Upper lobe of right lung (tissue), 1 donor: Measurements from ENCODE around the gene LAX1. TPM values are rescaled to one million over a fixed set of nuclear protein-coding genes. Genes with fewer than 3 reads are reported as not detected.

Experiments
- ATAC-seq: fragments of 200-7000 bp; cut with Tn5 transposase; one replicate; pipeline ENCODE4 v1.9.1; 2020; ENCODE audit warnings: mild to moderate bottlenecking, moderate library complexity
- DNase-seq: peaks from one replicate; pipeline ENCODE4 v3.0.0-alpha.2; 2020
- H3K27ac ChIP-seq: fragments of 200-600 bp; one replicate; pipeline ENCODE4 v1.8.0; 2022
- H3K27me3 ChIP-seq: fragments of 200-600 bp; one replicate; pipeline ENCODE4 v1.8.0; 2022; ENCODE audit warnings: mild to moderate bottlenecking
- H3K36me3 ChIP-seq: fragments of 200-600 bp; one replicate; pipeline ENCODE4 v1.8.0; 2022
- H3K4me1 ChIP-seq: fragments of 200-600 bp; one replicate; pipeline ENCODE4 v1.8.0; 2022
- H3K4me3 ChIP-seq: fragments of 200-600 bp; one replicate; pipeline ENCODE4 v1.8.0; 2022; ENCODE audit warnings: mild to moderate bottlenecking
- H3K9me3 ChIP-seq: fragments of 200-600 bp; one replicate; pipeline ENCODE4 v1.8.0; 2022
- intact Hi-C: fragments of 100-400 bp; cut with DNase I; formaldehyde crosslinking; loops from one replicate; pipeline ENCODE4 v1.11.0; 2022
- total RNA-seq: library from RNA; stranded (reverse); fragmentation: NEBNext Ultra II Directional; extraction: Animal tissue kit (Norgen Biotek cat#: 25700); gene quantifications from one replicate; pipeline ENCODE4 v1.2.1, GENCODE V29; 2021
- TF ChIP-seq, protein P1 (sequence below): fragments of 200-600 bp; IDR thresholded peaks from one replicate; pipeline ENCODE4 v1.8.0; 2022; ENCODE audit warnings: antibody characterized with exemption
- donor health status: DM: no; HTN: yes; CAD: no; lungs with severe emphysema.

LAX1 gene
- total RNA-seq, 1 donor from 2014 or later, result 3.0 TPM

DNA sequence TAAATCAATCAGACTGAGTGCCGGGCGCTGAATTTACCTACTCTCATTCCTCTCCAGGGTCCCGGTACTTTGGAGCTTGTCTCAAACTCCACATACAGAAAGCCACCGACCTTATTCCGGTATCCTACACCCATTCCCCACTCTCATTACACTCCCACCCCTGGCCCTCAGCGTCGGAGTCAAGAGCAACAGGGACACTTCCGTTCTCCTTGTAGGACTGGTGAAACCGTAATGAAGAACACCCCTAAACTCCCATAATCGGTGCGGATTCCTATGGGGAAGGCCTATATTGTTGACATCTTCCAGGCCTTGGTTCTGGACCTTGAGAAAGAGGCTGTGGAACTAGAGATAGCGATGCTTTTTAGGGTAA lies 31.2 kb downstream of the LAX1 start:
- Histone ChIP-seq H3K27ac (peak overlapping the region; percentile 93), H3K27me3 (no peaks in the 10 kb centered on the region), H3K4me1 (peaks cover 48% of the 10 kb centered on the region), H3K36me3 (no peaks in the 10 kb centered on the region), H3K4me3 (peak overlapping the region; percentile 87), H3K9me3 (no peaks in the 10 kb centered on the region)
- DNase-seq (peak; percentile 66), ATAC-seq (peak; percentile 39)
- TF ChIP-seq, protein P1, sequence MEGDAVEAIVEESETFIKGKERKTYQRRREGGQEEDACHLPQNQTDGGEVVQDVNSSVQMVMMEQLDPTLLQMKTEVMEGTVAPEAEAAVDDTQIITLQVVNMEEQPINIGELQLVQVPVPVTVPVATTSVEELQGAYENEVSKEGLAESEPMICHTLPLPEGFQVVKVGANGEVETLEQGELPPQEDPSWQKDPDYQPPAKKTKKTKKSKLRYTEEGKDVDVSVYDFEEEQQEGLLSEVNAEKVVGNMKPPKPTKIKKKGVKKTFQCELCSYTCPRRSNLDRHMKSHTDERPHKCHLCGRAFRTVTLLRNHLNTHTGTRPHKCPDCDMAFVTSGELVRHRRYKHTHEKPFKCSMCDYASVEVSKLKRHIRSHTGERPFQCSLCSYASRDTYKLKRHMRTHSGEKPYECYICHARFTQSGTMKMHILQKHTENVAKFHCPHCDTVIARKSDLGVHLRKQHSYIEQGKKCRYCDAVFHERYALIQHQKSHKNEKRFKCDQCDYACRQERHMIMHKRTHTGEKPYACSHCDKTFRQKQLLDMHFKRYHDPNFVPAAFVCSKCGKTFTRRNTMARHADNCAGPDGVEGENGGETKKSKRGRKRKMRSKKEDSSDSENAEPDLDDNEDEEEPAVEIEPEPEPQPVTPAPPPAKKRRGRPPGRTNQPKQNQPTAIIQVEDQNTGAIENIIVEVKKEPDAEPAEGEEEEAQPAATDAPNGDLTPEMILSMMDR, result no peak
- intact Hi-C loops, result no loop called here

DNA sequence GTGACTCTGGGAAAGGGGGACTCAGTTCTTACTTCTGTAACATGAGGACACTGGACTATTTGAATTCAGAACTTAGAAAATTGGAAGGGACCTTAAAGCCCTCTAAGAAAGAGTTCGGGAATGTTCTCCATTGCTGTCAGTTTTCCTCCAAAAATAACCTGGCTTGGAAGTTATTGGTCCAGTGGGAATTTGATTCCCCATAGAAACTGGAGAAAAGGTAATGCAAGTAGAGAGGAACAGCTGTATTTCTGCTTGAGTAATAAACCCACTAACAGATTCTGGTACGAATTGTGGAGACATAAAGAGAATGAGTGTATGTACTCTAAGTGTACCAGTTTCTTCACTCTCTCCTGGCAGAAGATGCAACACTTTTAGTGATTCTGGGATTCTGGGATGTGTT lies 32.2 kb downstream of the LAX1 start:
- Histone ChIP-seq H3K27ac (no peak overlapping the region), H3K4me3 (peak overlapping the region; percentile 87)

DNA sequence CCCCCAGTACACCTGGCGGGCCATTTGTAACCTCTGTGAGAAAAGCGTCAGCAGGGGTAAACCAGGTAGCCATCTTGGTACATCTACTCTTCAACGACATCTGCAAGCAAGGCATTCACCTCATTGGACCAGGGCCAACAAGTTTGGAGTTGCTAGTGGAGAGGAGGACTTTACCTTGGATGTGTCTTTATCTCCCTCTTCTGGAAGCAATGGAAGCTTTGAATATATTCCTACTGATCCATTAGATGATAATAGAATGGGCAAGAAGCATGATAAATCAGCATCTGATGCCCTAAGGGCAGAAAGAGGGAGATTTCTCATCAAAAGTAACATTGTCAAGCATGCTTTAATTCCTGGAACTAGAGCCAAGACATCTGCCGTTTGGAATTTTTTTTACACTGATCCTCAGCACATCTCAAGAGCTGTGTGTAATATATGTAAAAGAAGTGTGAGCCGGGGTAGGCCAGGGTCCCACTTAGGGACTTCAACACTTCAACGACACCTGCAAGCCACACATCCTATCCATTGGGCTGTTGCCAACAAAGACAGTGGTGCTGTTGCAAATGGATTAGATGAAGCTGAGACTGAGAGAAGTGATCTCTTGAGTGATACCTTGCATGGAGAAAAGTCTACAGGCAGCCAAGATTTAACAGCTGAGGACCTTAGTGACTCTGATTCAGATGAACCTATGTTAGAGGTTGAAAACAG lies 33.1 kb downstream of the LAX1 start:
- intact Hi-C loops, result no loop called here
- Histone ChIP-seq H3K4me1 (peaks cover 48% of the 10 kb centered on the region), H3K27me3 (no peaks in the 10 kb centered on the region), H3K4me3 (no peak overlapping the region), H3K27ac (no peak overlapping the region), H3K9me3 (no peaks in the 10 kb centered on the region), H3K36me3 (peaks cover 3% of the 10 kb centered on the region)
- TF ChIP-seq, protein P1, result no peak
- ATAC-seq (no peak), DNase-seq (no peak)

More for the DNA sequence above, 32.2 kb downstream of the LAX1 start:
- intact Hi-C loops, result no loop called here
- H3K27me3 ChIP-seq, result no peaks in the 10 kb centered on the region
- TF ChIP-seq, protein P1, result no peak
- no peaks in the 10 kb centered on the region for H3K9me3 ChIP-seq
- H3K36me3 ChIP-seq, result no peaks in the 10 kb centered on the region
- DNase-seq (no peak), ATAC-seq (no peak)
- peaks cover 48% of the 10 kb centered on the region for H3K4me1 ChIP-seq

DNA sequence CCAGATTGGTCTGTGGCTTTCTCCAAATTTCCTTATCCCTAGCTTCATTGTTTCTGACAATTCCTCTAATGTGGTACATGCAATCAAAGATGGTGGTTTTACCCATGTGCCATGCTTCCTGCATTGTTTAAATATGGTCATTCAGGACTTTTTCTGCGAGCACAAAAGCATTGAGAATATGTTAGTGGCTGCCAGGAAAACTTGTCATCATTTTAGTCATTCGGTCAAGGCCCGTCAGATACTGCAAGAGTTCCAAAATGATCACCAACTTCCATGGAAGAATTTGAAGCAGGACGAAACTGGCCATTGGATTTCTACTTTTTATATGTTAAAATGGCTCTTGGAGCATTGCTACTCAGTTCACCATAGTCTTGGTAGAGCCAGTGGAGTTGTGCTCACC lies 34.2 kb downstream of the LAX1 start:
- Histone ChIP-seq H3K27ac (no peak overlapping the region), H3K36me3 (peaks cover 14% of the 10 kb centered on the region), H3K4me3 (no peak overlapping the region), H3K4me1 (peaks cover 48% of the 10 kb centered on the region), H3K9me3 (no peaks in the 10 kb centered on the region), H3K27me3 (no peaks in the 10 kb centered on the region)
- ATAC-seq (no peak), DNase-seq (no peak)
- TF ChIP-seq, protein P1, result no peak
- intact Hi-C loops, result no loop called here

DNA sequence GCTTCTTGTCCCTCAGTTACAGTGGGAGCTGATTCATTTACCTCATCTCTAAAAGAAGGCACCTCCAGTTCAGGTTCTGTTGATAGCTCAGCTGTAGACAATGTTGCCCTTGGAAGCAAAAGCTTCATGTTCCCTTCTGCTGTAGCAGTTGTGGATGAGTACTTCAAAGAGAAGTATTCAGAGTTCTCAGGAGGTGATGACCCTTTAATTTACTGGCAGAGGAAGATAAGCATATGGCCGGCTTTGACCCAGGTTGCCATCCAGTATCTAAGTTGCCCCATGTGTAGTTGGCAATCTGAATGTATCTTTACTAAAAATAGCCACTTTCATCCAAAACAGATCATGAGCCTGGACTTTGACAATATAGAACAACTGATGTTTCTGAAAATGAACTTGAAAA lies 35.0 kb downstream of the LAX1 start:
- TF ChIP-seq, protein P1, result no peak
- no peak overlapping the region for H3K4me3 ChIP-seq
- no peak for DNase-seq
- no peaks in the 10 kb centered on the region for H3K27me3 ChIP-seq
- no peak for ATAC-seq
- H3K9me3 ChIP-seq, result no peaks in the 10 kb centered on the region
- H3K27ac ChIP-seq, result no peak overlapping the region
- peaks cover 17% of the 10 kb centered on the region for H3K36me3 ChIP-seq
- H3K4me1 ChIP-seq, result peaks cover 46% of the 10 kb centered on the region
- intact Hi-C loops, result no loop called here

DNA sequence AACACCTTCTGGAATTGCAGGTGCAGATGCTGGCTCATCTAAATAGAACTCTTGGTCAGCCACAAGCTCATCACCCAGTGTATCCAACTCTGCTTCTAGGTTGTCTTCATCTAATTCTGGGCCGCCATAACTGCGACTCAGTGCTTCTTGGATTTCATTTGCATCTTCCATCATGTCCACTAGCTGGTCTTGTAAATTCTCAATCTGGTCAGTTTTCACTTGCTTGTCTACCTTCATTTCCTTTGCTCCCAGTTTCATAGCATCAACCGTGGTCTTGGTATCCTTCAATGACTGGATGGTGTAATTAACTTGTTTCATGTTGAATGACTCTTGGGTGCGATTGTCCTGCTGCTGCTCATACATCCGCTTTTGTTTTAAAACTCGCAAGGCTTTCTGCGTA lies 40.7 kb downstream of the LAX1 start:
- ATAC-seq (no peak), DNase-seq (no peak)
- Histone ChIP-seq H3K9me3 (no peaks in the 10 kb centered on the region), H3K27ac (no peak overlapping the region), H3K27me3 (no peaks in the 10 kb centered on the region), H3K36me3 (peaks cover 53% of the 10 kb centered on the region), H3K4me3 (no peak overlapping the region), H3K4me1 (peaks cover 3% of the 10 kb centered on the region)
- intact Hi-C loops, result no loop called here
- TF ChIP-seq, protein P1, result no peak
